IMR-90 (cell line): ENCODE measurements around the gene ZNF580. TPM values are rescaled to one million over a fixed set of nuclear protein-coding genes. Genes with fewer than 3 reads are reported as not detected.

Experiments
- ATAC-seq: fragments of 200-7000 bp; cut with Tn5 transposase; 2 replicates; pipeline ENCODE4 v1.9.1; 2020; ENCODE audit warnings: low read depth, mild to moderate bottlenecking, moderate library complexity
- BruUV-seq: library from RNA; stranded (reverse); fragments of 400-500 nt; replicated peaks from 2 replicates; lab custom pipeline; 2021; lab: Mats Ljungman, UMichigan
- CTCF ChIA-PET: fragments of 300-600 bp; formaldehyde crosslinking; extraction: SDS; loops from one replicate; lab custom pipeline; 2021; ENCODE audit warnings: antibody characterized with exemption; lab: Yijun Ruan, JAX
- POLR2A ChIA-PET: fragments of 300-600 bp; sonication (Branson Sonifier 250); formaldehyde crosslinking; loops from one replicate; lab custom pipeline; 2022; ENCODE audit warnings: antibody characterized with exemption; ENCODE audit not compliant: unreplicated experiment; lab: Charles Lee
- DNase-seq: peaks from one replicate; pipeline ENCODE4 v3.0.0; 2013
- H2AFZ ChIP-seq: replicated peaks from 2 replicates; pipeline ENCODE3; 2013; ENCODE audit warnings: low read length, mild to moderate bottlenecking; ENCODE audit not compliant: poor library complexity
- H2AK5ac ChIP-seq: 2 replicates; pipeline ENCODE4 v1.6.1; 2013; ENCODE audit warnings: low read depth, low read length, inconsistent platforms
- H2AK9ac ChIP-seq: replicated peaks from 2 replicates; pipeline ENCODE3; 2013; ENCODE audit warnings: mild to moderate bottlenecking, low read depth, low read length, moderate library complexity; ENCODE audit not compliant: poor library complexity
- H2BK120ac ChIP-seq: 2 replicates; pipeline ENCODE4 v1.6.1; 2013; ENCODE audit warnings: low read depth, low read length, inconsistent platforms
- H2BK15ac ChIP-seq: 3 replicates; pipeline ENCODE4 v1.6.1; 2013; ENCODE audit warnings: low read depth, low read length, inconsistent platforms
- H2BK20ac ChIP-seq: 2 replicates; pipeline ENCODE4 v1.6.1; 2013; ENCODE audit warnings: low read depth, mild to moderate bottlenecking, inconsistent platforms, low read length, moderate library complexity
- H2BK5ac ChIP-seq: 2 replicates; pipeline ENCODE4 v1.6.1; 2013; ENCODE audit warnings: mild to moderate bottlenecking, low read depth, low read length, inconsistent platforms; ENCODE audit not compliant: poor library complexity, severe bottlenecking
- H3K14ac ChIP-seq: replicated peaks from 2 replicates; pipeline ENCODE4 v1.6.1; 2013; ENCODE audit warnings: low read depth, low read length, inconsistent platforms
- H3K18ac ChIP-seq: 2 replicates; pipeline ENCODE4 v1.6.1; 2013; ENCODE audit warnings: low read depth, low read length, control low read depth
- H3K23ac ChIP-seq: 2 replicates; pipeline ENCODE4 v1.6.1; 2013; ENCODE audit warnings: low read depth, low read length, inconsistent platforms
- H3K27ac ChIP-seq: 2 replicates; pipeline ENCODE4 v1.5.1; 2013; ENCODE audit warnings: mild to moderate bottlenecking, control low read depth, low read length; ENCODE audit not compliant: insufficient read depth
- H3K27me3 ChIP-seq: 2 replicates; pipeline ENCODE4 v1.6.1; 2013; ENCODE audit warnings: low read length; ENCODE audit not compliant: control insufficient read depth, insufficient read depth
- H3K36me3 ChIP-seq: 2 replicates; pipeline ENCODE4 v1.6.1; 2013; ENCODE audit warnings: low read length, mixed read lengths; ENCODE audit not compliant: control insufficient read depth, insufficient read depth
- H3K4ac ChIP-seq: 2 replicates; pipeline ENCODE4 v1.6.1; 2013; ENCODE audit warnings: low read depth, low read length, inconsistent platforms
- H3K4me1 ChIP-seq: 2 replicates; pipeline ENCODE4 v1.6.1; 2013; ENCODE audit warnings: low read length, mixed read lengths; ENCODE audit not compliant: control insufficient read depth, insufficient read depth
- H3K4me2 ChIP-seq: 2 replicates; pipeline ENCODE4 v1.6.1; 2013; ENCODE audit warnings: low read depth, mild to moderate bottlenecking, control low read depth, low read length, moderate library complexity
- H3K4me3 ChIP-seq: 2 replicates; pipeline ENCODE4 v1.5.1; 2013; ENCODE audit warnings: low read depth, mild to moderate bottlenecking, control low read depth, low read length, moderate library complexity; ENCODE audit not compliant: insufficient read depth
- H3K56ac ChIP-seq: 2 replicates; pipeline ENCODE4 v1.6.1; 2013; ENCODE audit warnings: low read length, inconsistent platforms; ENCODE audit not compliant: insufficient read depth; ENCODE audit errors: extremely low read depth
- H3K79me1 ChIP-seq, 2 experiments: 2 replicates each; pipeline ENCODE4 v1.6.1; 2013; ENCODE audit warnings: low read length in 2 of 2, inconsistent platforms in 1 of 2, low read depth in 1 of 2
- H3K9ac ChIP-seq: 2 replicates; pipeline ENCODE4 v1.6.1; 2013; ENCODE audit warnings: low read depth, low read length, control low read depth
- H3K9me1 ChIP-seq: 2 replicates; pipeline ENCODE4 v1.6.1; 2013; ENCODE audit warnings: low read length, inconsistent platforms; ENCODE audit not compliant: insufficient read depth
- H3K9me3 ChIP-seq: 2 replicates; pipeline ENCODE4 v1.6.1; 2013; ENCODE audit warnings: low read length; ENCODE audit not compliant: control insufficient read depth, insufficient read depth
- H4K20me1 ChIP-seq: 2 replicates; pipeline ENCODE4 v1.6.1; 2013; ENCODE audit warnings: low read length, inconsistent platforms; ENCODE audit not compliant: insufficient read depth
- H4K5ac ChIP-seq: 2 replicates; pipeline ENCODE4 v1.6.1; 2013; ENCODE audit warnings: mild to moderate bottlenecking, low read depth, low read length, control low read depth
- H4K8ac ChIP-seq, 2 experiments: 2 replicates each; pipeline ENCODE4 v1.6.1; 2013; ENCODE audit warnings: low read depth in 2 of 2, low read length in 2 of 2, control low read depth in 1 of 2, inconsistent platforms in 1 of 2
- H4K91ac ChIP-seq: 2 replicates; pipeline ENCODE4 v1.6.1; 2013; ENCODE audit warnings: low read depth, low read length, inconsistent platforms; ENCODE audit not compliant: insufficient read depth
- BHLHE40 ChIP-seq: fragments of 150-350 bp; IDR thresholded peaks from 2 replicates; pipeline ENCODE4 v1.6.1; 2016; ENCODE audit warnings: mild to moderate bottlenecking, low read depth, low read length
- CEBPB ChIP-seq: IDR thresholded peaks from 2 replicates; pipeline ENCODE4 v1.6.1; 2012; ENCODE audit warnings: low read depth, low read length, improper control_type of control experiment
- CTCF ChIP-seq: conservative IDR thresholded peaks from 2 replicates; pipeline ENCODE4 v1.5.1; 2012; ENCODE audit warnings: mild to moderate bottlenecking, low read depth, low read length, improper control_type of control experiment
- FOS ChIP-seq: fragments of 150-350 bp; IDR thresholded peaks from 2 replicates; pipeline ENCODE4 v1.6.1; 2016; ENCODE audit warnings: low read depth, low read length
- MAZ ChIP-seq: IDR thresholded peaks from 2 replicates; pipeline ENCODE4 v1.6.1; 2012; ENCODE audit warnings: low read depth, mild to moderate bottlenecking, low read length, improper control_type of control experiment, moderate library complexity, borderline replicate concordance
- POLR2A ChIP-seq: IDR thresholded peaks from 2 replicates; pipeline ENCODE4 v1.6.1; 2012; ENCODE audit warnings: mild to moderate bottlenecking, low read depth, low read length
- RCOR1 ChIP-seq: IDR thresholded peaks from 2 replicates; pipeline ENCODE4 v1.6.1; 2012; ENCODE audit warnings: mild to moderate bottlenecking, low read length, improper control_type of control experiment; ENCODE audit not compliant: insufficient replicate concordance
- RFX5 ChIP-seq: IDR thresholded peaks from 2 replicates; pipeline ENCODE4 v1.8.0; 2012; ENCODE audit warnings: low read depth, mild to moderate bottlenecking, low read length, moderate library complexity
- WGBS, 2 experiments: methylation state at CpG; one replicate each; pipeline versions ENCODE4 v1.1.5 to v1.1.7; 2013; ENCODE audit warnings: missing lambda C conversion rate in 2 of 2; ENCODE audit not compliant: insufficient read length in 1 of 2; ENCODE audit errors: extremely low coverage in 2 of 2; 5-methylcytosine and 5-hydroxymethylcytosine counted together
- dilution Hi-C: fragments of 300-500 bp; cut with HindIII; formaldehyde crosslinking; loops from one replicate; pipeline ENCODE4 v1.14.3; 2018; ENCODE audit warnings: low sequenced_read_pairs; ENCODE audit not compliant: unreplicated experiment
- in situ Hi-C: fragments of 300-500 bp; cut with MboI; formaldehyde crosslinking; loops from 3 replicates; pipeline ENCODE4 v1.14.3; 2019; ENCODE audit warnings: low sequenced_read_pairs, inconsistent platforms, mixed read lengths
- intact Hi-C: fragments of 100-400 bp; cut with micrococcal nuclease; formaldehyde crosslinking; loops from 2 replicates; pipeline ENCODE4 v1.10.0; 2022
- polyA plus RNA-seq, 3 experiments: library from polyadenylated mRNA; depleted of rRNA; stranded (reverse); fragments of >200 nt; gene quantifications; 2 replicates each; pipeline ENCODE4 v1.2.3, GENCODE V29; 2012; ENCODE audit warnings: low replicate concordance in 1 of 3
- total RNA-seq: library from RNA; depleted of rRNA; stranded (reverse); fragments of >200 nt; gene quantifications from 2 replicates; pipeline ENCODE4 v1.2.3, GENCODE V29; 2012

ZNF580 gene
- total and polyA plus RNA-seq, 2 of the 4 experiments (the other 2 are of a cell fraction) = 1.4 to 36.9 TPM

- no peak overlapping the region for H4K8ac ChIP-seq
- intact Hi-C loops = no loop called here
- in situ Hi-C loops = loop anchor here (25.0 kb wide), 2 partner anchors 1210 to 1535 kb away; partner anchors contain the start of genes CDC42EP5, CNOT3 and LENG9
These were observed 31.6 kb downstream of the ZNF580 start for GRCh38 chr19:55672418-55672817.

More at GRCh38 chr19:55672418-55672817, 31.6 kb downstream of the ZNF580 start:
- H3K79me1 ChIP-seq = peaks cover 18 to 49% of the 10 kb centered on the region in 2 experiments; a peak in 3 of 4 replicates
- H3K23ac ChIP-seq = no peak overlapping the region
- no TSS peak for BruUV-seq
- H3K9ac ChIP-seq = no peak overlapping the region
- no peaks in the 10 kb centered on the region for H3K9me1 ChIP-seq
- POLR2A ChIA-PET = no interaction called here
- no peak for TF ChIP-seq CTCF
- no peak for TF ChIP-seq BHLHE40
- TF ChIP-seq POLR2A = no peak
- TF ChIP-seq RFX5 = no peak
- no peak for TF ChIP-seq FOS
- TF ChIP-seq MAZ = no peak
- no peak for TF ChIP-seq CEBPB
- TF ChIP-seq RCOR1 = no peak
- dilution Hi-C loops = no loop called here
- no peak overlapping the region for H3K27ac ChIP-seq
- peaks cover 64% of the 10 kb centered on the region for H4K20me1 ChIP-seq
- H3K36me3 ChIP-seq = peaks cover 39% of the 10 kb centered on the region
- no peak overlapping the region for H2BK120ac ChIP-seq
- no peak overlapping the region for H2AFZ ChIP-seq
- no peak overlapping the region for H3K4me2 ChIP-seq
- CTCF ChIA-PET = interaction anchor here (0.8 kb wide), 1 partner anchor 9 kb away, joined by 3 read pairs; no protein-coding TSS in a partner anchor
- DNase-seq = peak; percentile 23
- H3K14ac ChIP-seq = no peak overlapping the region
- no peak overlapping the region for H2AK9ac ChIP-seq
- H4K5ac ChIP-seq = no peak overlapping the region
- no peaks in the 10 kb centered on the region for H3K27me3 ChIP-seq
- H3K18ac ChIP-seq = no peak overlapping the region
- H3K4me3 ChIP-seq = no peak overlapping the region
- peaks cover 5% of the 10 kb centered on the region; the same call in 1 of the 2 replicates for H3K4me1 ChIP-seq
- H2AK5ac ChIP-seq = no peak overlapping the region
- H3K9me3 ChIP-seq = no peaks in the 10 kb centered on the region
- ATAC-seq = no peak
- H3K4ac ChIP-seq = no peak overlapping the region
- no peak overlapping the region for H4K91ac ChIP-seq
- H2BK20ac ChIP-seq = no peak overlapping the region
- no CpG with 5 or more reads among the region's 5 CpGs for WGBS, 2 experiments
- H2BK5ac ChIP-seq = no peak overlapping the region
- no peak overlapping the region for H2BK15ac ChIP-seq
- no peak overlapping the region for H3K56ac ChIP-seq
